ENCODE results near the gene FKBP9.

GRCh38 chr7:32935558-32935957 lies 21.7 kb upstream of the FKBP9 start:
- TF ChIP-seq GATA3 (IDR thresholded peaks at IDR 0.05; ENCODE audit: low read depth, low read length) = no peak
- TF ChIP-seq GATA2 (IDR thresholded peaks at IDR 0.05; ENCODE audit: low read depth, low read length) = no peak
